Stimulated activated CD4-positive, alpha-beta T cell treated with anti-CD3 and anti-CD28 coated beads, Interleukin-15, amount 100 ng/mL, for 24 hours (primary cell): ENCODE measurements around the gene CPLX3.

Experiments
- DNase-seq: peaks from one replicate; pipeline ENCODE4 v3.0.0-alpha.2; 2020

Gene CPLX3

GRCh38 chr15:74788683-74789151 is 37.7 kb upstream of the CPLX3 start:
- DNase-seq, result peak; percentile 66

GRCh38 chr15:74789171-74789631 is 37.2 kb upstream of the CPLX3 start:
- peak; percentile 41 for DNase-seq

DNA sequence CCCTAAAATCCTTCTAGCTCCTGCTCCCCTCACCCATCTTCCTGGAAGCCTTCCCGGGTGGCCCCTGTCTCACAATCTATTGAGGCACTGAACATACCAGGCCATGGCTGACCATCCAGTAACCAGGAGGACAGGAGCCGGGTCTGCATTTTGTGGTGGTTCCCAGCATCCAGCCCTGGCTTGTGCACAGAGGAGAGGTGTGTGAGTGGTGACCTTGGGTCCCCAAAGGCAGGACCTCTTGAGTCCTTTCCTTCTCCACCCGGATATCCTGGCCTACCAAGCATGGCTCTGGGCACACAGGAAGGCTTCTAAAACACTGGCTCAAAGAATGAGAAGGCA is 36.7 kb upstream of the CPLX3 start:
- DNase-seq, result no peak

DNA sequence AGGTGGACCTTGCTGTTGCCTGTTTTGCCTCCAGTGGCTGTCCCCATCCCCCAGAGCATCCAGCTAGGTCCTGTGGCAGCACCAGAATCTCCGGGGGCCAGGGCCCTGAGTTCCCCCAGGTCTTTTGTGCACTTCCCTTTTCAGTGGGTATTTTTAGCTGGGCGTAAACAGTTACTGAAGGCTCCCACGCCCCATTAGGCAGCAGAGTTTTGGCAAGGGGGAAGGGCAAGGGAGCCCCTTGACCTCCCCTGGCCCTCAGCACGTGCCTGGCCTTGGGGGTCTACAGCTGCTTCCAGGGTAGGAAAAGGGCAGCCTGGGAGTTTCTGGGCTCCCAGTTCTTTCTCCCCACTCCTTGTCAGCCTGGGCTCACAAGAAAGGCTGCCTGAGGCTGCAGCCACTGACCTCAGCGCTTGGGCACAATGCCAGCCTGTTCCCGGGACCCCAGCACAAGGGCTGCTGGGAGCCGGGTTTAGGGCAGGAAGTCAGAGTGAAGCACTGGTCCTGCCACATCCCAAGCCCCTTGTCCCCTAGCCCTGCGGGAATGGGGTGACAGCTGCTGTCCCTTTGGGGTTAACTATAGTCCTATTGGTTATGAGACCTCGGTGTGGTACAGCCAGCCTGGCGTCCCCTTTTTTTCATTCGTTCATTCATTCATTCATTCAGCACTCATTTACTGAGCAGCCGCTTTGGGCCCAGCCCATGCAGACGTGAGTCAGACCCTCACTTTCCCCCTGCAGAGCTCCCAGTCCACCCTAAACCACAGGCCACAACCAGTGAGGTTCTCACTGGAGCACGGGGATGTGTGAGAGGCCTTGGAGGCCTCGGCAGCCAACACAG is 36.1 kb upstream of the CPLX3 start:
- peak; percentile 76 for DNase-seq

GRCh38 chr15:74791007-74791406 is 35.4 kb upstream of the CPLX3 start:
- DNase-seq, result no peak

GRCh38 chr15:74791667-74792066 is 34.8 kb upstream of the CPLX3 start:
- no peak for DNase-seq

DNA sequence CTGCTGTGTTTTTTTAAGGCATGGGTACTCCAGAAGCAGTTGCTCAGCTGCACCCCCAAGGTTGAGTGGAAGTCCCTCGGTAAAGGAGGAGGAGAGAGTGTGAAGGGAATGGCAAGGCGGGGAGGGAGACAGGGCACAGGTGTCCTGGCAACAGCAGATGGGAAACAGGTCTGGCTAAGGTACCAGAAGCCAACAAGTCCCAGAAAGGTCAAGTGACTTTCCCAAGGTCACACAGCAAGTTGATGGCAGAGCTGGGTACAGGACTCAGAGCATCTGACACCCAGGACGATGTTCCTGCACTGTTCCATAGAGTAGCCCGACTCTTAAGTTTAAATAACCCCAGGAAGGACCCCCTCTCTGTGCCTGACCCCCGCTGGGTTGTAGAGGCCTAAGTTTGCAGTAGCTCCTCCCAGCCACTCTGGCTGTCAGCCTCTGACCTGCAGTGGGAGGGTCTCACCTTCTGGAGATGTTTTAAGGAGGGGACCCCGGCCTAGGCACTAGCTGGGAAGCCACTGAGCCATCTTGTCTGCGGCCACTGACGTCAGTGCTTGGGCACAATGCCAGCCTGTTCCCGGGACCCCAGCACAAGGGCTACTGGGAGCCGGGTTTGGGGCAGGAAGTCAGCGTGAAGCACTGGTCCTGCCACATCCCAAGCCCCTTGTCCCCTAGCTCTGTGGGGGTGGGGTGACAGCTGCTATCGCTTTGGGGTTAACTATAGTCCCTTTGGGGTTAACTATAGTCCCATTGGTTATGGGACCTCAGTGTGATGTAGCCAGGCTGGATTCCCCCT is 34.0 kb upstream of the CPLX3 start:
- no peak for DNase-seq

DNA sequence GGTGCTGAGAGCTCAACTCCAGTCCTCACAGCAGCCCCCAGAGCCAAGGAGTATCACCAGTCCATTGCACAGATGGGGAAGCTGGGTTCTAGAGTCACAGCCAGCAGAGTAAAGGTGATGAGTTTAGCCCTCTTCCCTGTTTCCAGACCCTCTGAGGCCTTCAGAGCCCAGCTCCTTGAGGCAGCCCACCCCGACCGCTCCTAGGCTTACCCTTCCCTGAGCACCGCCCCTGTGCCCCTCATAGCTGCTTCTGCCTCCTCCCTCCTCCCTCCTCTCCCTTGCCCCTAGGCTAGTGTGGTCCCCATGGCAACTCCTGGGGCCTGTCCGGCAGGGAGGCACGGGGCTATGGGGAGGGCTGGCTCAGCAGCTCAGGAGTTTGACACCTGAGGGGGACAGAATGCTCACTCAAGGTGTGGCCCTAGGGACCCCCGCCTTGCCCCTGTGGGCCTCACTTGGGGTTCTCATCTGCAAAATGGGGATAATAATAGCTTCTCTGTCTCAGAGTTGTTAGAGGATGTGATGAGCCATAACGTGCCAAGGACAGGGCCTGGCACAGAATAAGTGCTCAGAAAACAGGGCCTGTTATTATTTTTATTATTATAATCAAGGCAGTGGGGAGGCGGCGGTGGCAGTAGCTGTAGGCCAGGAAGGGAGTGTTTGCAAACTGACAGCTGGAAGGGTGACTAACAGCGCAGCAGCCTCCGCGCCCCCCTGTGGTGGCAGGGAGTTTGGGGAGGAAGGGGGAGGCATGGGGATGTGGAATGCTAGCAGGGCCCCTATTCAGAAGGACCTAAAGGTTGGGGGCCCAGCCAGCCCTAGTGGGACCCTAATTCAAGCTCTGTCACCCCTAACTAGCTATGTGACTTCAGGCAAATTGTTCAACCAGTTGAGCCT is 33.0 kb upstream of the CPLX3 start:
- peak; percentile 75 for DNase-seq

GRCh38 chr15:74794248-74794969 is 32.0 kb upstream of the CPLX3 start:
- no peak for DNase-seq

GRCh38 chr15:74794970-74795349 is 31.5 kb upstream of the CPLX3 start:
- no peak for DNase-seq

GRCh38 chr15:74795966-74796625 is 30.3 kb upstream of the CPLX3 start:
- peak; percentile 68 for DNase-seq

DNA sequence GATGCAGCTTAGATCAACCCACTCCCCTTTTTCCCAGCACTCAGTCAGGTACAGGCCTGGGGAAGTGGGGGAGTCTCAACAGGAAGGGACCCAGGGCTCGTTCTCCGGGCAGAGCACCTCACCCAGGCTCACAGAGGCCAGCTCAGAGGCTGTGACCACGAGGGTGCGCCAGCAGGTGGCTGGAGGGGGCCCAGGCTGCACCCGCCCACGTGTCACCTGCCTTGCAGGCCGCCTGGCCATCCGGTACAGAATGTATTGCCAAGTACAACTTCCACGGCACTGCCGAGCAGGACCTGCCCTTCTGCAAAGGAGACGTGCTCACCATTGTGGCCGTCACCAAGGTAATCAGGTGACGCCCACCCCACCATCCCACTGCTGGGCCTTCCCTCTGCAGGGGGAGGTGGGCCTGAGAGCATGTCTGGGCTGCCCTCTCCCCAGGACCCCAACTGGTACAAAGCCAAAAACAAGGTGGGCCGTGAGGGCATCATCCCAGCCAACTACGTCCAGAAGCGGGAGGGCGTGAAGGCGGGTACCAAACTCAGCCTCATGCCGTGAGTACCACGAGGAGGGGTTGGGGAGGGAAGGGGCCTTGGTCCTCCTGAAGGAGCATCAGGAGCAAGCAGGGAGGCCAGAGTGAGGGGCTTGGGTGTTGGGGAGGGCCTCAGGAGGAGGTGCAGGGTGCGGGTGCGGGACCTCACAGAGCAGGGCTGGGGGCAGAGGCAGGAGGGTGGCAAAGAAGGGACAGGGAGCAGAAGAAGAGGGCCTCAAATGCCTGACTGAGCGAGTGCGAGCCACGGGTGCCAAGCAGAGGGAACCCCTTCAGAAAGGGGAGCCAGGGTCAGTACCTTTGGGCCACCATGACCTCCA is 27.8 kb upstream of the CPLX3 start:
- no peak for DNase-seq

GRCh38 chr15:74799255-74799855 is 27.1 kb upstream of the CPLX3 start:
- no peak for DNase-seq

- peak; percentile 88 for DNase-seq
These were observed 26.4 kb upstream of the CPLX3 start for GRCh38 chr15:74799856-74800558.

- DNase-seq, result no peak
These were observed 25.8 kb upstream of the CPLX3 start for GRCh38 chr15:74800559-74801094.

DNA sequence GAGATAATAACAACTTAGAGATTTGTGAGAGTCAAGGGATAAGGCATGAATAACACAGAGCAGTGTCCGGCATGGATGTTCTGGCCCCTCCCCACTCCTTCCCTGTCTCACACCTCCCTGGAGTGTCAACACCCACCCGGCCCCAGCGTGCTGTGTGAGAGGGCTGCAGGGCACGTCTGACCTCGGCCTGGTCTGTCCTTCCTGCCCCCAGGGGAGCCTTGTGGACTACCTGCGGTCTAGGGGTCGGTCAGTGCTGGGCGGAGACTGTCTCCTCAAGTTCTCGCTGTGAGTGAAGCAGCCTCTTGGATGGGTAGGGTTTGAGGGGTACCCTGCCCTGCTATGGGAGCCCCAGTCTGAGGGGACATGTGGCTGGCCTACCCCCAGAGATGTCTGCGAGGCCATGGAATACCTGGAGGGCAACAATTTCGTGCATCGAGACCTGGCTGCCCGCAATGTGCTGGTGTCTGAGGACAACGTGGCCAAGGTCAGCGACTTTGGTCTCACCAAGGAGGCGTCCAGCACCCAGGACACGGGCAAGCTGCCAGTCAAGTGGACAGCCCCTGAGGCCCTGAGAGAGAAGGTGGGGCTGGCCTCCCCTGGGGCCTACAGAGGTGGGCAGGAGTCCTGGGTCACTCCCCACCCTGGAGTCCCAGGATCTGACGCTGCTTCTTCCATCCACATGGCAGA is 25.0 kb upstream of the CPLX3 start:
- no peak for DNase-seq

GRCh38 chr15:74802290-74802689 is 24.1 kb upstream of the CPLX3 start:
- DNase-seq, result no peak

DNA sequence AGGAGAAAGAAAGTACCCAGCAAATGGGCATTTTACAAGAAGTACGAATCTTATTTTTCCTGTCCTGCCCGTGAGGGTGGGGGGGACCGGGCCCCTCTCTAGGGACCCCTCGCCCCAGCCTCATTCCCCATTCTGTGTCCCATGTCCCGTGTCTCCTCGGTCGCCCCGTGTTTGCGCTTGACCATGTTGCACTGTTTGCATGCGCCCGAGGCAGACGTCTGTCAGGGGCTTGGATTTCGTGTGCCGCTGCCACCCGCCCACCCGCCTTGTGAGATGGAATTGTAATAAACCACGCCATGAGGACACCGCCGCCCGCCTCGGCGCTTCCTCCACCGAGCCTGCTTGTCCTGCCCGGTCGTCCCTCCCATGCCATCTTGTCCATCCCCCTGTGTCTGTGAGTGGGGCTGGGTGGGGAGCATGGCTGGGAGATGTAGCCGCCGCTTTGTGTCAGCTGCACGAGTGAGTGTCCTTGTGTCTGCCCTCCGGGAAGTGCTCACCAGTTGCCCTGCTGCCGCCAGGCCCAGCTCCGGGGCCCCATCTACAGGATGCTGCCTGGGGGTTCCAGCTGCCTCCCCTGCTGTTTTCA is 23.5 kb upstream of the CPLX3 start:
- DNase-seq, result no peak
